Superior temporal gyrus (tissue), 1 donor: ENCODE results near the gene ZFP69.

Experiments used
- DNase-seq: peaks from one replicate; pipeline ENCODE4 v3.0.0-alpha.2; 2016; ENCODE audit errors: extremely low spot score

The ZFP69 gene

GRCh38 chr1:40508375-40509341, 31.6 kb downstream of the ZFP69 start, which contains the start of gene EXO5:
Gene EXO5 (plus strand): TSS chr1:40508767. CDS start chr1:40514545, 5,778 bp downstream.
- peak; percentile 73 for DNase-seq

GRCh38 chr1:40519517-40519916, 42.4 kb downstream of the ZFP69 start:
- DNase-seq: no peak

DNA sequence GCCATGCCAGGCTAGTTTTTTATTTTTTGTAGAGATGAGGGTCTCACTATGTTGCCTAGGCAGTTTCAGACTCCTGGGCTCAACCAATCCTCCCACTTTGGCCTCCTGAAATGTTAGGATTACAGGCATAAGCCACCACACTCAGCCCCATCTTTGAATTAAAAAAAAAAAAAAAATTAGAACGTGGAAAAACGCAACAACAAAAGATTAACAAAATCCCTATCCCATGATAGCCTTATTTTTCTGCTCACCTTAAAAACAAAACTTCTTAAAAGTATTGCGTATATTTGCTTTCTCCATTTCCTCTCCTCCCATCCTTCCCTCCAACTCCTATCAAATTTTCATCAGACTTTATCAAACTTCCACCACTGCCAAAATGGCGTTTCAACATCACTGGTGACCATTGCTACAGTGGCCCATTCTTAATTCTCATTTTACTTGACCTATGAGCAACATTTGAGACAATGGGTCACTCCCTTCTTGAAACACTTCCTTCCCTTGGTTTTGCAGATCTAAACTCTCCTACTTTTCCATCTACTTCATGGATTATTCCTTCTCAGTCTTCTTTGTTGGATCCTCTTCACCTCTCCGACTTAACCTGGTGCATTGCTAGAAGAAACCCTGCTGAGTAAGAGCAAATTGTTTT, 53.8 kb downstream of the ZFP69 start:
- DNase-seq: no peak

- peak; percentile 98 for DNase-seq
Observed at GRCh38 chr1:40531381-40532061, 54.4 kb downstream of the ZFP69 start, which contains the start of gene ZNF684. Gene ZNF684 (plus strand): TSS chr1:40531637. CDS start chr1:40533167, 1,530 bp downstream.

DNA sequence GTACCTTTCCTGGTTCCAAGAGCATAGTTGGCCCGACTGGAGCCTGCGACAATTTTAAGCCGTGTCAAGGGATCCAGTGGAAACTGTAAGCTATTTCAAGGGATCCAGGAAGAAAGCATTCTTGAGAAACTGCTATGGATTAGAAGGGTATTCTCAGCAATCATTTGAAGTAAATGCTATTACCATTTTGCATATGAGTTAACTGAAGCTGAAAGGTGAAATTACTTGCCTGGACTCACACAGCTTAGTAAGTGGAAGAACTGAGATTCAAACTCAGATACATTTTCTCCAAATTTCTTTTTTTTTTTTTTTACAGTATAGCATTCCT, 54.9 kb downstream of the ZFP69 start:
- no peak for DNase-seq

- peak; percentile 79 for DNase-seq
Observed at GRCh38 chr1:40532844-40533424, 55.8 kb downstream of the ZFP69 start.

DNA sequence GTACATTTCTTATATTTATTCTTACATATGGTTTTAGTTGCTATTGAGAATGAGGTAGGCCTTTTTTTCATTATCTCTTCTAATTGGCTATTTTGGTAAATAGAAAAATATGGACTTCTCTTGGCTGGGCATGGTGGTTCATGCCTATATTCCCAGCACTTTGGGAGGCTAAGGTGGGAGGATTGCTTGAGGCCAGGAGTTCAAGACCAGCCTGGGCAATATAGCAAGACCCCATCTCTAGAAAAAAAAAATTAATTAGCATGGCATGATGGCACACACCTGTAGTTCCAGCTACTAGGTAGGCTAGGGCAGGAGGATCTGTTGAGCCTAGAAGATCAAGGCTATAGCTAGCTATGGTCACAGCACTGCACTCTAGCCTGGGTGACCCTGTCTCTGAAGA, 57.5 kb downstream of the ZFP69 start:
- no peak for DNase-seq

DNA sequence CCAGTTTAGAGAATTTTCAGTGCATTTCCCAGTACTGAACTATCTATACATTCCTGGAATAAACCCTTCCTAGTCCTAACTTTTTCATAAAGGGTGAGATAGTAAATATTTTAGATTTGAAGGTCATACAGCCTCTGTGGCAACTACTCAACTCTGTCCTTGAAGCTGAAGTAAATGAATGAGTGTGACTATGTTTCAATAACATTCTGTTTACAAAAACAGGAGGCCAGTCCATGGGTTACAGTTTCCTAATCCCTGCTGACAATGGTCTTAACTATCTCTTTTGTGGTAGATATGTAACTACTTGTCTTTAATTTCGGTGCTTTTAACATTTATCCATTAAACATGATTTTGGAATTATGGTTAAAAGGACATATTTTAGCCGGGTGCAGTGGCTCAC, 58.6 kb downstream of the ZFP69 start:
- no peak for DNase-seq

DNA sequence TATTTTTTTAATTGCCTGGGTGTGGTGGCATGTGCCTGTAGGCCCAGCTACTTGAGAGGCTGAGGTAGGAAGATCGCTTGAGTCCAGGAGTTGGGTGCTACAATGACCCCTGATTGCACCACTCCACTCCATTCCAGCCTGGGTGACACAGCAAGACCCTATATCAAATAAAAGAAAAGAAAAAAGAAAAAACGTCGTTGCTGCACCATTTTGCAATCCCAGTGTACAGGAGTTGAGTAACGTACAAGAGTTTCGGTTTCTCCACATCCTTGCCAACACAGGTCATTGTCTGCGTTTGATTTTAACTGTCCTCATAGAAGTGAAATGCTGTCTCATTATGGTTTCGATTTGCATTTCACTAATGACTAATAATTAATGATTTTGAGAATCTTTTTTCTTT, 62.2 kb downstream of the ZFP69 start:
- no peak for DNase-seq
